HFF-Myc (cell line): Measurements from ENCODE around the gene SLC16A7.
A peak's percentile ranks its signal among the peaks of the same experiment; 100 is the strongest.

ENCODE experiments used
- DNase-seq: peaks from one replicate; pipeline ENCODE4 v3.0.0-alpha.2; 2011; ENCODE audit warnings: low read depth; ENCODE audit errors: extremely low read depth
- H3K4me3 ChIP-seq: replicated peaks from 2 replicates; pipeline ENCODE4 v1.5.1; 2011; ENCODE audit warnings: low read depth, mild to moderate bottlenecking, control low read depth, low read length
- CTCF ChIP-seq: IDR thresholded peaks from 2 replicates; pipeline ENCODE4 v1.5.1; 2012; ENCODE audit warnings: mild to moderate bottlenecking, low read depth, low read length, control low read depth; ENCODE audit errors: missing control alignments

SLC16A7 gene

GRCh38 chr12:59595883-59596540, at the start of gene SLC16A7:
Gene SLC16A7, plus strand, starts transcription at chr12:59596029. Its CDS starts 108,773 bp downstream, at chr12:59704802.
- no peak for TF ChIP-seq CTCF
- DNase-seq: peak; percentile 71

DNA sequence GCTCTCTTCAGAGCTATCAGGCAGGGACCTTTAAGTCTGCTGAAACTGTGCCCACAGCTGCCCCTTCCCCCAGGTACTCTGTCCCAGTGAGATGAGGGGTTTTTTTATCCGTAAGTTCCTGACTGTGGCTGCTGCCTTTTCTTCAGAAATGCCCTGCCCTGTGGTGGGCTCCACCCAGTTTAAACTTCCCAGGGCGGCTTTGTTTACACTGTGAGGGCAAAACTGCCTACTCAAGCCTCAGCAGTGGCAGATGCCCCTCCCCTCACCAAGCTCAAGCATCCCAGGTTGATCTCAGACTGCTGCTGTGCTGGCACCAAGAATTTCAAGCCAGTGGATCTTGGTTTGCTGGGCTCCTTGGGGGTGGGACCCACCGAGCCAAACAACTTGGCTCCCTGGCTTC, 46.9 kb upstream of the SLC16A7 start:
- DNase-seq: no peak
- TF ChIP-seq CTCF: no peak
- no peak overlapping the region for H3K4me3 ChIP-seq

More at GRCh38 chr12:59595883-59596540, at the start of gene SLC16A7:
- H3K4me3 ChIP-seq: peak within 1 kb of the TSS; percentile 57

GRCh38 chr12:59559696-59560095, 36.1 kb upstream of the SLC16A7 start:
- DNase-seq: no peak
- no peak for TF ChIP-seq CTCF
- no peak overlapping the region for H3K4me3 ChIP-seq

GRCh38 chr12:59570145-59570544, 25.7 kb upstream of the SLC16A7 start:
- DNase-seq: no peak

DNA sequence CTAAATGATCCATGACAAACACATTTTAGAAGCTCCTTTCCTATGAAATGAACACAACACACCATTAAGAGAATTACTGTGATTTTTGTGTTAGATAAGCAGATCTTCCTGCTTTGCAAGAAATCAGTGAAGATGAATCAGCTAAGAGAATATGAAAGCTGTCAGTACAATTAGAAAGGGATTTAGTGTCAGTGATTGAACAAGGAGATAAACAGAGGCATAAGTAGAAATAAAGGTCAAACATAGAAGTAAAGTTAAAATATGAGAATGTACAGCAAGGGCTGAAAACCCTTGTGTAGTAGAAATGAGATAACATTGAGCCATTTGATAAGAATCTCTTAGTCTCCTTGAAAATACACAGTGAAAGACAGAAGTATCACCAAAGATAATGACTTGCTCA, 21.4 kb upstream of the SLC16A7 start:
- no peak overlapping the region for H3K4me3 ChIP-seq
- no peak for DNase-seq
- TF ChIP-seq CTCF: no peak

More at GRCh38 chr12:59570145-59570544, 25.7 kb upstream of the SLC16A7 start:
- no peak for TF ChIP-seq CTCF
- no peak overlapping the region for H3K4me3 ChIP-seq

GRCh38 chr12:59575826-59576225, 20.0 kb upstream of the SLC16A7 start:
- no peak for TF ChIP-seq CTCF
- DNase-seq: no peak
- H3K4me3 ChIP-seq: no peak overlapping the region

DNA sequence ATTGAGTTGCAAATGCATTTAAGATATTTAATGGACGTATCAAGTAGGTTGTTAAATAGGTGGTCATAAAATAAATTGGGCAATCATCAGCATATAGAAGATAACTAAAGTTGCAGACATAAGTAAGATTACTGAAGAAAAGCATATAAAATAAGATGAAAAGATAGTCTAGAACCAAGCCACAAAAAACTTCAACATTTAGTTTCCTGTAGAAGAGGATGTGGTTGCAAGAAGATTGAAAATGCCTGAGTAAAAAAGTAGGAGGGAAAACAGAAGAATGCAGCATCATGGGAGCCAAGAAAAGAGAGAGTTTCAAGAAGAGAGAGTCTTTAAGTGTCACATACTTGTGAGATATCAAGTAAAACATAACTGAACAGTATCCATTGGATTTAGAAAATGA, 17.6 kb upstream of the SLC16A7 start:
- no peak for TF ChIP-seq CTCF
- no peak for DNase-seq
- no peak overlapping the region for H3K4me3 ChIP-seq
